ENCODE results near the gene GPR33. TPM values are rescaled to one million over a fixed set of nuclear protein-coding genes. Genes with fewer than 3 reads are reported as not detected.
"Not testable (repeated sequence)": the region's sequence is repeated elsewhere in the genome, so short reads cannot be mapped to it uniquely, and the experiment has no call there.

GPR33 gene
- total RNA-seq, 1 donor from 2014 or later: not detected

- intact Hi-C loops (cut with micrococcal nuclease): not testable (repeated sequence)
Measured at GRCh38 chr14:31462450-31462849, 25.4 kb downstream of the GPR33 start.

- intact Hi-C loops (cut with micrococcal nuclease): no loop called here
Measured at GRCh38 chr14:31461545-31461944, 26.3 kb downstream of the GPR33 start.

GRCh38 chr14:31457665-31458659, 29.9 kb downstream of the GPR33 start:
- intact Hi-C loops (cut with micrococcal nuclease): loop anchor here (1.0 to 10.0 kb wide), 9 partner anchors 38 to 899 kb away; partner anchors contain the start of genes ARHGAP5, G2E3, HEATR5A and HECTD1

GRCh38 chr14:31456841-31457664, 30.8 kb downstream of the GPR33 start, which contains the start of gene DTD2:
Gene DTD2, minus strand, starts transcription at chr14:31457506. Its CDS starts 113 bp downstream, at chr14:31457393.
- intact Hi-C loops (cut with micrococcal nuclease): loop anchor here (1.0 to 10.0 kb wide), 9 partner anchors 37 to 898 kb away; partner anchors contain the start of genes ARHGAP5, G2E3, HEATR5A and HECTD1

GRCh38 chr14:31449971-31450610, 37.7 kb downstream of the GPR33 start:
- intact Hi-C loops (cut with micrococcal nuclease): loop anchor here (10.0 kb wide), 2 partner anchors 75 to 655 kb away; no protein-coding TSS in a partner anchor

- intact Hi-C loops (cut with micrococcal nuclease): no loop called here
Measured at GRCh38 chr14:31449136-31449535, 38.7 kb downstream of the GPR33 start.

GRCh38 chr14:31445703-31446102, 42.1 kb downstream of the GPR33 start:
- intact Hi-C loops (cut with micrococcal nuclease): no loop called here

GRCh38 chr14:31442284-31442683, 45.6 kb downstream of the GPR33 start:
- intact Hi-C loops (cut with micrococcal nuclease): no loop called here

- intact Hi-C loops (cut with micrococcal nuclease): no loop called here
Measured at GRCh38 chr14:31441273-31442111, 46.3 kb downstream of the GPR33 start.

GRCh38 chr14:31440280-31440679, 47.6 kb downstream of the GPR33 start:
- intact Hi-C loops (cut with micrococcal nuclease): no loop called here

- intact Hi-C loops (cut with micrococcal nuclease): no loop called here
Measured at GRCh38 chr14:31439561-31439960, 48.3 kb downstream of the GPR33 start.

GRCh38 chr14:31437045-31437691, 50.7 kb downstream of the GPR33 start:
- intact Hi-C loops (cut with micrococcal nuclease): not testable (repeated sequence)

GRCh38 chr14:31435276-31435675, 52.6 kb downstream of the GPR33 start:
- intact Hi-C loops (cut with micrococcal nuclease): no loop called here

Other genes with a start within 250 kb of the GPR33 start
- gene HEATR5A, start 67.5 kb downstream of the GPR33 start, total RNA-seq: 8.3 and 9.0 TPM in 2 replicates
- gene DTD2, start 30.5 kb downstream of the GPR33 start, total RNA-seq: 20.0 and 21.9 TPM in 2 replicates
- 7.3 and 8.3 TPM in 2 replicates for gene NUBPL, start 73.4 kb upstream of the GPR33 start, total RNA-seq